ENCODE results near the gene NAA30.

NAA30 gene

GRCh38 chr14:57400556-57401494 is 10.4 kb downstream of the NAA30 start:
- no peak for DNase-seq

GRCh38 chr14:57401501-57401900 is 11.1 kb downstream of the NAA30 start:
- DNase-seq: no peak

- DNase-seq: no peak
These were observed 11.9 kb downstream of the NAA30 start for GRCh38 chr14:57402173-57402852.

GRCh38 chr14:57403521-57403864 is 13.1 kb downstream of the NAA30 start:
- no peak for DNase-seq

- no peak for DNase-seq
These were observed 15.2 kb downstream of the NAA30 start for GRCh38 chr14:57405562-57405961.

GRCh38 chr14:57408037-57408436 is 17.7 kb downstream of the NAA30 start:
- DNase-seq: no peak

- DNase-seq: no peak
These were observed 18.2 kb downstream of the NAA30 start for GRCh38 chr14:57408634-57409033.

- DNase-seq: no peak
These were observed 22.0 kb downstream of the NAA30 start for GRCh38 chr14:57412341-57412740.

- DNase-seq: no peak
These were observed 23.5 kb downstream of the NAA30 start for GRCh38 chr14:57413849-57414248.

GRCh38 chr14:57417228-57417627 is 26.8 kb downstream of the NAA30 start:
- no peak for DNase-seq

GRCh38 chr14:57418999-57419398 is 28.6 kb downstream of the NAA30 start:
- DNase-seq: no peak

- no peak for DNase-seq
These were observed 29.6 kb downstream of the NAA30 start for GRCh38 chr14:57420033-57420432.

GRCh38 chr14:57420986-57421385 is 30.6 kb downstream of the NAA30 start:
- DNase-seq: no peak

GRCh38 chr14:57435923-57436322 is 45.5 kb downstream of the NAA30 start:
- DNase-seq: no peak

GRCh38 chr14:57461777-57462320 is 71.5 kb downstream of the NAA30 start:
- DNase-seq: no peak

GRCh38 chr14:57462551-57462950 is 72.2 kb downstream of the NAA30 start:
- DNase-seq: no peak

- no peak for DNase-seq
These were observed 73.8 kb downstream of the NAA30 start for GRCh38 chr14:57464008-57464730.

Measured in suppressor macrophage treated with lipopolysaccharide for 1 hour (primary cell).